AG08395 (cell line): ENCODE measurements around the gene SPEG.

ENCODE experiments used
- DNase-seq: peaks from one replicate; pipeline ENCODE4 v3.0.0; 2012; ENCODE audit warnings: mixed read lengths, low spot score

SPEG gene

GRCh38 chr2:219514196-219514761 is 79.6 kb downstream of the SPEG start, which contains the start of gene ASIC4:
Gene ASIC4 (plus strand): TSS chr2:219514482. CDS start chr2:219514725, 243 bp downstream.
- DNase-seq, result peak; percentile 31

GRCh38 chr2:219514836-219515235 is 80.2 kb downstream of the SPEG start:
- DNase-seq, result no peak

GRCh38 chr2:219515874-219516629 is 81.4 kb downstream of the SPEG start:
- no peak for DNase-seq

GRCh38 chr2:219516888-219517287 is 82.2 kb downstream of the SPEG start:
- no peak for DNase-seq

GRCh38 chr2:219517954-219518778 is 83.5 kb downstream of the SPEG start:
- no peak for DNase-seq

GRCh38 chr2:219519526-219519916 is 84.9 kb downstream of the SPEG start:
- DNase-seq, result no peak

- DNase-seq, result no peak
These were observed 85.4 kb downstream of the SPEG start for GRCh38 chr2:219520079-219520478.

- DNase-seq, result peak; percentile 85
These were observed 86.6 kb downstream of the SPEG start for GRCh38 chr2:219521066-219521880.

GRCh38 chr2:219522111-219523030 is 87.7 kb downstream of the SPEG start:
- DNase-seq, result peak; percentile 84

GRCh38 chr2:219523031-219523671 is 88.5 kb downstream of the SPEG start:
- DNase-seq, result no peak

GRCh38 chr2:219524817-219525216 is 90.2 kb downstream of the SPEG start:
- DNase-seq, result no peak

- DNase-seq, result no peak
These were observed 91.0 kb downstream of the SPEG start for GRCh38 chr2:219525533-219526232.

GRCh38 chr2:219526320-219527075 is 91.9 kb downstream of the SPEG start:
- DNase-seq, result no peak

- DNase-seq, result no peak
These were observed 92.4 kb downstream of the SPEG start for GRCh38 chr2:219527076-219527394.

- DNase-seq, result no peak
These were observed 92.8 kb downstream of the SPEG start for GRCh38 chr2:219527472-219527871.

GRCh38 chr2:219530048-219530963 is 95.7 kb downstream of the SPEG start:
- DNase-seq, result peak; percentile 95

- no peak for DNase-seq
These were observed 97.2 kb downstream of the SPEG start for GRCh38 chr2:219531639-219532377.

- DNase-seq, result no peak
These were observed 97.7 kb downstream of the SPEG start for GRCh38 chr2:219532378-219532649.
